NT2/D1 (cell line): ENCODE results near the gene LSM12.

ENCODE experiments used
- SUZ12 ChIP-seq: IDR thresholded peaks from 2 replicates; pipeline ENCODE4 v1.6.1; 2011; ENCODE audit not compliant: insufficient read length, insufficient read depth; ENCODE audit errors: extremely low read depth
- YY1 ChIP-seq: IDR thresholded peaks from 2 replicates; pipeline ENCODE4 v1.6.1; 2011; ENCODE audit not compliant: insufficient read length, insufficient read depth
- ZNF274 ChIP-seq: IDR thresholded peaks from 2 replicates; pipeline ENCODE4 v1.6.1; 2011; ENCODE audit warnings: mild to moderate bottlenecking, low read depth, low read length

DNA sequence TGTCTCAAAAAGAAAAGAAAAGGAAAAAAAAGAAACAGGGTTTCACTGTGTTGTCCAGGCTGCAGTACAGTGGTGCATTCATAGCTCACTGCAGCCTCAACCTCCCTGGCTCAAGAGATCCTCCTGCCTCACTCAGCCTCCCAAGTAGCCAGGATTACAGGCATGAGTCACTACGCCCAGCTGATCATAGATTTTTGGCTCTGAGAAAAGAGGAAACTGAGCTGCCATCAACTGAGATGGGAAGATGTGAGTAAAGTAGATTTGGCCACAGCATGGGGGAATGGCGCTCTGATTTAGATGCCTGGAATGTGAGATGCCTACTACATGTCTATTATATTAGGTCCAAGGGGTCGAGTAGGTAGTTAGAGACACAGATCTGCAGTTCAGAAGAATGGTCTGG is 67.9 kb downstream of the LSM12 start:
- no peak for TF ChIP-seq YY1
- no peak for TF ChIP-seq ZNF274
- TF ChIP-seq SUZ12 = no peak
